Spleen (tissue), 7 donors: Measurements from ENCODE around the gene GNPTAB.

Source experiments
- POLR2A ChIP-seq, 3 donors: fragments of 450-650 bp; IDR thresholded peaks; one replicate each; pipeline ENCODE4 v1.5.1; 2017; ENCODE audit warnings: antibody characterized with exemption in 3 of 3, mild to moderate bottlenecking in 1 of 3
- TF ChIP-seq, protein P1 (sequence below), 11 experiments: fragments of 200-600 bp in 7 of 11; fragments of 450-650 bp in 4 of 11; sonication (generic) in 4 of 11; IDR thresholded peaks in 8 of 11; conservative IDR thresholded peaks in 3 of 11; 1 replicate in 7 of 11; 2 replicates in 4 of 11; pipeline versions ENCODE4 v1.4.0 to v1.8.0; 2016 to 2021; ENCODE audit warnings: antibody characterized with exemption in 11 of 11, inconsistent platforms in 4 of 11, mild to moderate bottlenecking in 1 of 11
- donor health status: DM: no; HTN: no; CAD: no; lungs with moderate emphysema.
- donor health status: DM: no; HTN: no; CAD: no.
- donor health status: DM: no; HTN: no; CAD: no.

DNA sequence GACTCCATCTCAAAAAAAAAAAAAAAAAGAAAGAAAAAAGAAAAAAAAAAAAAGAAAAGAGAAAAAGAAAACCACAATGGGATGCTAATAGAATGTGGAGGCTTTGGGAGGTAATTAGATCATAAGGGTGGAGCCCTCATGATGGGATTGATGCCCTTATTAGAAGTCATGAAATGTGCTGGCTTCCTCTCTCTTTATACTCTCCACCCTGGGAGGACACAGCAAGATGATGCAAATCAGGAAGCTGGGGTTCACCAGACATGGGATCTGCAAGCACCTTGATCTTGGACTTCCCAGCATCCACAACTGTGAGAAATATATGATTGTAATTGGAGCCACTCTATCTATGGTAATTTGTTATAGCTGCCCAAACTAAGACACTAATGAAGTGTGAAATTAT is 33.2 kb upstream of the GNPTAB start:
- TF ChIP-seq, protein P1, sequence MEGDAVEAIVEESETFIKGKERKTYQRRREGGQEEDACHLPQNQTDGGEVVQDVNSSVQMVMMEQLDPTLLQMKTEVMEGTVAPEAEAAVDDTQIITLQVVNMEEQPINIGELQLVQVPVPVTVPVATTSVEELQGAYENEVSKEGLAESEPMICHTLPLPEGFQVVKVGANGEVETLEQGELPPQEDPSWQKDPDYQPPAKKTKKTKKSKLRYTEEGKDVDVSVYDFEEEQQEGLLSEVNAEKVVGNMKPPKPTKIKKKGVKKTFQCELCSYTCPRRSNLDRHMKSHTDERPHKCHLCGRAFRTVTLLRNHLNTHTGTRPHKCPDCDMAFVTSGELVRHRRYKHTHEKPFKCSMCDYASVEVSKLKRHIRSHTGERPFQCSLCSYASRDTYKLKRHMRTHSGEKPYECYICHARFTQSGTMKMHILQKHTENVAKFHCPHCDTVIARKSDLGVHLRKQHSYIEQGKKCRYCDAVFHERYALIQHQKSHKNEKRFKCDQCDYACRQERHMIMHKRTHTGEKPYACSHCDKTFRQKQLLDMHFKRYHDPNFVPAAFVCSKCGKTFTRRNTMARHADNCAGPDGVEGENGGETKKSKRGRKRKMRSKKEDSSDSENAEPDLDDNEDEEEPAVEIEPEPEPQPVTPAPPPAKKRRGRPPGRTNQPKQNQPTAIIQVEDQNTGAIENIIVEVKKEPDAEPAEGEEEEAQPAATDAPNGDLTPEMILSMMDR (IDR thresholded peaks at IDR 0.05 in 8 of 11, conservative IDR thresholded peaks at IDR 0.05 in 3 of 11): no peak
- TF ChIP-seq POLR2A (IDR thresholded peaks at IDR 0.05): no peak
